Stomach (tissue), 4 donors: ENCODE results near the gene DNAH17.

ENCODE experiments used
- CTCF ChIP-seq, 7 experiments: fragments of 450-650 bp in 4 of 7; fragments of 200-600 bp in 3 of 7; sonication (generic) in 3 of 7; IDR thresholded peaks; one replicate each; pipeline ENCODE4 v1.5.1; 2016 to 2019; ENCODE audit warnings: antibody characterized with exemption in 7 of 7, control low read depth in 2 of 7, mild to moderate bottlenecking in 1 of 7
- EP300 ChIP-seq: sonication (generic); formaldehyde crosslinking; IDR thresholded peaks from one replicate; pipeline ENCODE4 v1.6.1; 2017; ENCODE audit warnings: antibody characterized with exemption
- POLR2A ChIP-seq, 4 donors: fragments of 450-650 bp; IDR thresholded peaks; one replicate each; pipeline ENCODE4 v1.6.1; 2016; ENCODE audit warnings: antibody characterized with exemption in 4 of 4, control low read depth in 2 of 4, mild to moderate bottlenecking in 1 of 4, moderate library complexity in 1 of 4

GRCh38 chr17:78396441-78397337, 180.5 kb downstream of the DNAH17 start:
- TF ChIP-seq CTCF (IDR thresholded peaks at IDR 0.05) (no peak), POLR2A (IDR thresholded peaks at IDR 0.05) (no peak), EP300 (no peak)
